ENCODE data around the gene VNN1.

Gene VNN1

GRCh38 chr6:132633362-132633761, 80.5 kb downstream of the VNN1 start:
- H3K4me3 ChIP-seq, result no peak overlapping the region

More at GRCh38 chr6:132633362-132633761, 80.5 kb downstream of the VNN1 start:
- H3K27ac ChIP-seq, result no peak overlapping the region

Measured in skin epidermis (tissue), 12 donors.